GM10266 (cell line): ENCODE measurements around the gene PEF1.
"Not testable (repeated sequence)": the region's sequence is repeated elsewhere in the genome, so short reads cannot be mapped to it uniquely, and the experiment has no call there.

ENCODE experiments used
- DNase-seq: peaks from one replicate; pipeline ENCODE4 v3.0.0; 2012; ENCODE audit errors: extremely low spot score
- CTCF ChIP-seq: IDR thresholded peaks from 2 replicates; pipeline ENCODE4 v1.5.1; 2012; ENCODE audit warnings: mild to moderate bottlenecking, low read depth; ENCODE audit not compliant: control insufficient read depth, insufficient read depth; ENCODE audit errors: missing control alignments

Gene PEF1

DNA sequence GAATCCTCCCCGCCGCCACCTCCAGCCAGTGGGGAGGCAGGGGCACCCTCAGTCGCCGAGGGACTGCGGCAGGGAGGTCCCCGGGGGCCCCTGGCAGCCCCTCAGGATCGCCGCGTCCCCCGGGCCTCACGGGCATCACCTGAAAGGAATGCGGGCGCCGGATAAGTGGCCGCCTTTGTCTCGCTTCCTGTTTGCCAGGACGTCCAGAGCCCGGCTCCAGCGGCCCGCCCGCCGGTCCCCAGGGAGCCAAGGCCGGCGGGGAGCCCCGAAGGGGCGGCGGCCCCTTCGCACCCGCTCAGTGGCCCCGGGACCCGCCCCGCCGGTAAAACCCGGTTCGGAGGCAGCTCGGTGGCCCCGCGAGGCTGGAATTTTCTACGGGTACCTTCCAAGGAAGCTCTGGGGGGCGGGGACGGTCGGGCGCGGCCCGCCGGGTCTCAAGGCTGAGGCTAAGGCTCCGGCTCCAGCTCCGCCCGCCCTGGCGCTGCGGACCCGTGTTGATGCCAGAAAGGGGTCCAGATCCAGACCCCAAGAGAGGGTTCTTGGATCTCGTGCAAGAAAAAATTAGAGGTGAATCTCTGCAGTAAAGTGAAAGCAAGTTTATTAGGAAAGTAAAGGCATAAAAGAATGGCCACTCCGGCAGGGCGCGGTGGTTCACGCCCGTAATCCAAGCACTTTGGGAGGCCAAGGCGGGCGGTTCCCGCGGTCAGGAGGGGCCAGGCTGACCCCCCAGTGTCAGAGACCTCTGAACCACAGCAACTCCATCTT lies 55.7 kb downstream of the PEF1 start:
- TF ChIP-seq CTCF, result no peak
- DNase-seq, result no peak

DNA sequence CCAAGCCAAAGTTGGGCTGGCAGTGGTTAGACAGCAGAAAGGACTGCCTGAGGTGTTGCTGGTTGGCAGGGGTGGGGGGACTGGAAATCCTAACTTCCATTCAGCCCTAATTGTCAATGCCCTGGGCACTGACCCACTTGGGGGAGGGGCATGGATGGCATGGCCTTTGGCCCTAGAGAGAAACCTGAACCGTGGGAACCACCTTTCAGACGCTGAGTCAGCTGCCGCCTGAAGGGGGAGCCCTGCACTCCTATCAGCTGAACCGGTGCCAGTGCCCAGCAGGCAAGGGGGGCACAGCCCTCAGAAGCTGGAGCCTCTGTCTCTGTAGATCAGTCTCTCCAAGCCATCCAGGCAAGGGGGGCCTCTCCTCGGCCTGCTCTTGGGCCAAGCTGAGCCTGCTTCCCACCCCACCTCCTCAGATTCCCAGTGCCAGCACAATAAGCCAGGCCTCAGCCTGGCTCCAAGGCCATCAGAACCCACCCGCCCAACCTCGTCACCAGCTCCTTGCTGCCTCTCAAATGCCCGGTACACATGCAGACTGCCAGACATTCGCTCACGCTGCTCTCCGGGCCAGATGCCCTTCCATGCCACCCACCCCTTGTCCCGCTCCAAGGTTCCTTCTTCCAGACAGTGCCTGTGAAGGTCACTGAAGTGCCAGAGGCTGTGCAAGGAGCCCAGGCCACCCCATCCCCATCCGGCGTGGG lies 56.8 kb downstream of the PEF1 start:
- TF ChIP-seq CTCF, result peak; percentile 81
- peak; percentile 90 for DNase-seq

DNA sequence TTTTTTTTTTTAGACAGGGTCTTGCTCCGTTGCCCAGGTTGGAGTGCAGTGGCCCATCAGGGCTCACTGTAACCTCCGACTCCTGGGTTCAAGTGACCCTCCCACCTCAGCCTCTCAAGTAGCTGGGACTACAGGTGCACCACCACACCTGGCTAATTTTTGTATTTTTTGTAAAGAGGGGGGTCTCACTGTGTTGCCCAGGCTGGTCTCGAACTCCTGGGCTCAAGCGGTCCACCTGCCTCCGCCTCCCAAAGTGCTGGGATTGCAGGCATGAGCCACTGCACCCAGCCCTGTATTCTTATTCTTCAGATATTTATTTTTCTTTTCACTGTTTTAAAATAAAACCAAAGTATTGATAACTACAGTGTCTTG lies 57.4 kb downstream of the PEF1 start:
- DNase-seq, result not testable (repeated sequence)

DNA sequence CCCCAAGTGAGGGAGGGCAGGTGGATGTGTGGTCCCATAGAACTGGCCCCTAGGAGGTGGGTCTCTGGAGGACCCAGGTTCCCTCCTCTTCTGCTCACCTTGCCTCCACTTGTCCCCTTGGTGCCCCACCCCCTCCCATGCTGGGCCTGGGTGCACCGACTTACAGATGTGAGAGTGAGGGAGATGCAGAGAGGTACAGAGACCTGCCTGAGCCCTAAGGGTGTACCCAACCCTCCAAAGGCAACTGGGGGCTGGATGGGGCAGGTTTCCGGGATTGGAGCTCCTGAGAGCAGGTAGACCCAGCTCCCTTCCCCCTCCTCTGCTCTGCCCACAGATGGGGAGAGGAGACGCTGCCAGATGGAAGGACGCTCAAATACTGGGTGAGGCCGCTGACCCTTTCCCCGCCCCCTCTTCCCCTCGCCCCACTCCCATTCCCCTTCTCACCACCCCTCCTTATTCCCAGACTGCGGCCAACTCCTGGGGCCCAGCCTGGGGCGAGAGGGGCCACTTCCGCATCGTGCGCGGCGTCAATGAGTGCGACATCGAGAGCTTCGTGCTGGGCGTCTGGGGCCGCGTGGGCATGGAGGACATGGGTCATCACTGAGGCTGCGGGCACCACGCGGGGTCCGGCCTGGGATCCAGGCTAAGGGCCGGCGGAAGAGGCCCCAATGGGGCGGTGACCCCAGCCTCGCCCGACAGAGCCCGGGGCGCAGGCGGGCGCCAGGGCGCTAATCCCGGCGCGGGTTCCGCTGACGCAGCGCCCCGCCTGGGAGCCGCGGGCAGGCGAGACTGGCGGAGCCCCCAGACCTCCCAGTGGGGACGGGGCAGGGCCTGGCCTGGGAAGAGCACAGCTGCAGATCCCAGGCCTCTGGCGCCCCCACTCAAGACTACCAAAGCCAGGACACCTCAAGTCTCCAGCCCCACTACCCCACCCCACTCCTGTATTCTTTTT lies 58.0 kb downstream of the PEF1 start:
- no peak for TF ChIP-seq CTCF
- DNase-seq, result no peak

DNA sequence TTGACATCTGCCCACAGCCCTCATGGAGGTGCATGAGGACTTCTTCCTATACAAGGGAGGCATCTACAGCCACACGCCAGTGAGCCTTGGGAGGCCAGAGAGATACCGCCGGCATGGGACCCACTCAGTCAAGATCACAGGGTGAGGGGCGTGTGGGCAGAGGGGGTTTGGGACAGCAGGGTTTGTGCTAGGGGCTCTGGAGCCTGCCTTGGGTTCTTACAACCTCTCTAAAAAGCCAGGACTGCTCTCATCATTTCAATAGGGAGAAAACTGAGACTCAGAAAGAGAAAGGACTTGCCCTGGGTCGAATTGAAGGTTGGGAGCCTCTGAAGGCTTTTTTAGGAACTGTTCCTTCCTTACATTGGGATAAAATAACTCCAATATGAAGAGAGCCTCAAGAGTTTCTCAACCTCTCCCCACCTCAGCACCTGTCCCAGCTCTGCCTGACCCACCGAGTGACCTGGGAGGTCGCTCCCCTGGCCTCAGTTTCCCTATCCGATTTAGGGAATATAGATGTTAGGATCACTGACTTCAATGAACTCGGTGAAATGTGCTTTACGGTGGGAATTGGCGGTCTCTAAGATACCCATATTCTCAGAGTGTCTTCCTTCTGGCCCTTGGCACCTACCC lies 58.8 kb downstream of the PEF1 start:
- TF ChIP-seq CTCF, result no peak
- DNase-seq, result no peak

- no peak for DNase-seq
- TF ChIP-seq CTCF, result no peak
These were observed 59.6 kb downstream of the PEF1 start for GRCh38 chr1:31584869-31585735.
